Left renal cortex interstitium (tissue), 4 donors: ENCODE data around the gene FCHSD2. TPM values are rescaled to one million over a fixed set of nuclear protein-coding genes. Genes with fewer than 3 reads are reported as not detected.
"Not testable (repeated sequence)": the region's sequence is repeated elsewhere in the genome, so short reads cannot be mapped to it uniquely, and the experiment has no call there.

Experiments
- DNase-seq, 4 donors: peaks; one replicate each; pipeline ENCODE4 v3.0.0-alpha.2; 2013; ENCODE audit warnings: low read depth in 4 of 4, low spot score in 2 of 4, missing footprints in 1 of 4
- polyA plus RNA-seq, 4 donors: library from polyadenylated mRNA; unstranded; fragments of 120-200 nt; gene quantifications; one replicate each; pipeline ENCODE4 v1.2.1, GENCODE V29; 2013; ENCODE audit not compliant: insufficient read length in 4 of 4

The FCHSD2 gene
- polyA plus RNA-seq, 4 donors: 36.1 to 43.2 (median 37.8) TPM

DNA sequence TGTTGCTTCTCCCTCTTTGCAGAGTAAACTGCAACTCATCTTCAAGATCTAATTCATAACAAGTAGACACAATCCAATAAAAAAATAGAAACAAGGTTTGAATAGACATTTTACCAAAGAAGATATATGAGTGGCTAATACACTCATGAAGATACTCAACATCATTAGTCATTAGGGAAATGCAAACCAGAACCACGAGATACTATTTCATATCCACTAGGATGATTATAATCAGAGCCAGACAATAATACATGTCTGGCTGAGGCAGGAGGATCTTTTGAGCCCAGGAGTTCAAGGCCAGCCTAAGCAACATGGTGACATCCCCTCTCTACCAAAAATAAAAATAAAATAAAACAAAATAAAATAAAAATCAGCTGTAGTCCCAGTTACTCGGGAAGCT, 242.9 kb downstream of the FCHSD2 start:
- no peak for DNase-seq

DNA sequence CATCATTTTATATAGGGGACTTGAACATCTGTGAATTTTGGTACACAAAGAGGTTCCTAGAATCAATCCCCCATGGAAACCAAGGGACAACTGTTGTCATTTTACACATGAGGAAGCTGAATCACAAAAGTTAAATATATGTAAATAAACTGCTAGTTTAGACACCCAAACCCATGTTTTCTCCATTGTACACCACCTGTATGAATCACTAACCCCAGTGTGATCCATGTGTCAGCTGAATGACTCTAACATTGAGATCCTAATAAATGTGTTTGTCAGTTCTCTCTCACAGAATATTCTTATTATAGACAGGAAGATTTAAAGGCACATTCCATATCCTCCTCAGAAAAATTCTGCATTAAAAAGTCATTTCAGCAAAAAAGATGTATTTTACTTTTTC, 244.6 kb downstream of the FCHSD2 start:
- no peak for DNase-seq

DNA sequence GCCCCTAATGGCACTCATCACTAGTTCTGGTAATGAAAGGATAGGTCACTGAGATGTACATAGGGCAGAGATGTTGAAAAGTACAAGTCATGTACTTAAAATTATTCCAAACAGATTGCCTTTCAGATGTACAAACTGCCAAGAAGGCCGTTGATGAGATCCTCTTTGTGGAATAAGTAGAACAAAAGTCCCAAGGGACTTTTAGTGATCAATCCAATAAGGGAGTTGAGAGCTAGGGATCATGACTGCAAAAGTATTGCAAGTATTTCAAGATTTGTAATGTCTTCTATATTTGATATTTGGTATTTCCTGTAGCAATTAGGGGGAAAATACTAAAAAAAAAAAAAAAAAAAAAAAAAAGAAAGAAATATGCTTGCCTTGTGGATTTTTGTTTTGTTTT, 245.7 kb downstream of the FCHSD2 start:
- no peak for DNase-seq

DNA sequence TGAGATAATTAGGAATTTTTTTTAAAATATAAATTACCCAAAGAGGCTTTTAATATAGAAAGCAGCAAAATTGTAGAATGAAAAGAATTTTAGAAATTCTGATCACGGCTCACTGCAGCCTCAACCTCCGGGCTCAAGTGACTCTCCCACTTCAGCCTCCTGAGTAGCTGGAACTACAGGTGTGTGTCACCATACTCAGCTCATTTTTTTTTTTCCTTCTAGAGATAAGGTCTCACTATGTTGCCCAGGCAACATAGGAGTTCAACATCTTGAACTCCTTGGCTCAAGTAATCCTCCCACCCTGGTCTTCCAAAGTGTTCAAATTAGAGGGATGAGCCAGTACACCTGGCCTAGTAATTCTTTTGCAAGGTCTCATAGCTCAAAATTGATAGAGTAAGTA, 251.2 kb downstream of the FCHSD2 start:
- DNase-seq: no peak

- no peak for DNase-seq
Observed at GRCh38 chr11:72886619-72887018, 255.5 kb downstream of the FCHSD2 start.

DNA sequence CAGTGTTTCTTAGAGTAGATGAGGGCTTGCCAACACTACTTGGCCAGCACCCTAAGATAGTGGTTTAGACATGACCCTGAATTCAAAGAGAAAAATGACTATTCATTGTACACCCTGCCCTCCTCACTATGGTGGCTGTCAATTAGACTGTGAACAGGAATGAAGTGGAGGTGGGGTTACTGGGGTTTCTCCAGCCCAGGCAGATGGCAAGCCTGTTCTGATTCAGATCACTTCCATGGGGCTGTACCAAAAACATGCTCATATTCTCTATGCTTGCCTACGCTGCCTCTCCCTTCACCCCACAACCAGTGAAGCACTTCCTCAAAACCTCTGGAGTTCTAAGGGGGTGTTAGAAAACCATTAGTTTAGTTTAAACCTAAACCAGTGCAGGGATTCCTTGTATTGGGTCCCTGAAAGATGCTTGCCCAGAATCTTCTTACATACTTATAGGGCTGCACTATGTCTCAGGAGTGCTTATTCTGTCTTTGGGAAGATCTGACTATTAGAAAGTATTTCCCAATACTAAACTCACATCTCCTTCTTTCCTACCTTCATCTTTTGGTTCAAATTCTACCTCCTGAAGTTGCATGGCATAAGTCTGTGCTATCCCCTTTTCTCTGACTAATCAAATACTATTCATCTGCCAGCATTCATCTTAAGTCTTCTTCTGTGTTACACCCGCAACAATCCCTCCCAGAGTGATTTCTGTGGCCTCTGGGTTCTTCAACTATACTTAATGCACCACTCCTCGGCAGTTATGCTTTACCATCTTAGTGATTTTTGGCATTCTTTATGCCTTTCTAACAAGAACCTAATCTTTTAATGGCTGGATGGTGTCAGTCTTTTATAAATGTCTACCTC, 256.1 kb downstream of the FCHSD2 start:
- no peak for DNase-seq

GRCh38 chr11:72876147-72876546, 266.0 kb downstream of the FCHSD2 start:
- no peak for DNase-seq

GRCh38 chr11:72875736-72876135, 266.4 kb downstream of the FCHSD2 start:
- no peak for DNase-seq

GRCh38 chr11:72872012-72872411, 270.1 kb downstream of the FCHSD2 start:
- no peak for DNase-seq

DNA sequence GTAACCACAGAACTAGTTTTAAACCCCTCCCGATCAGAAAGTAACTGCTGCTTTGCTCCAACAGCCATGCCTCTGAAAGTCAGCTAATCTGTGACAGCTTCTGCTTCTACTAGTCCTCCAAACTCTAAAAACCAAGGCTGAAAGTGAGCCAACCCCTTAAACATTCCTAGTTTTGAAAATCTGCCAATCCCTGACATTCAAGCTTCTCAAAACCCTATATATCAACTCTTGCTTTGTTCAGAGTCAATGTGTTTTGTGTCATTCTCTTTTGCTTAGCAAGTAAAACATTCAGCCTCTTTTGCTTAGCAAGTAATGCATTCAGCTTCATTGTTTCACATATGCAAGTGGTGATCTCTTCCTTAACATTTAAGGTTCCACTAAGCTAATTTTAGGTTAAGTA, 271.0 kb downstream of the FCHSD2 start:
- no peak for DNase-seq

GRCh38 chr11:72869831-72870230, 272.3 kb downstream of the FCHSD2 start:
- DNase-seq: no peak

GRCh38 chr11:72867970-72868369, 274.1 kb downstream of the FCHSD2 start:
- DNase-seq: no peak

DNA sequence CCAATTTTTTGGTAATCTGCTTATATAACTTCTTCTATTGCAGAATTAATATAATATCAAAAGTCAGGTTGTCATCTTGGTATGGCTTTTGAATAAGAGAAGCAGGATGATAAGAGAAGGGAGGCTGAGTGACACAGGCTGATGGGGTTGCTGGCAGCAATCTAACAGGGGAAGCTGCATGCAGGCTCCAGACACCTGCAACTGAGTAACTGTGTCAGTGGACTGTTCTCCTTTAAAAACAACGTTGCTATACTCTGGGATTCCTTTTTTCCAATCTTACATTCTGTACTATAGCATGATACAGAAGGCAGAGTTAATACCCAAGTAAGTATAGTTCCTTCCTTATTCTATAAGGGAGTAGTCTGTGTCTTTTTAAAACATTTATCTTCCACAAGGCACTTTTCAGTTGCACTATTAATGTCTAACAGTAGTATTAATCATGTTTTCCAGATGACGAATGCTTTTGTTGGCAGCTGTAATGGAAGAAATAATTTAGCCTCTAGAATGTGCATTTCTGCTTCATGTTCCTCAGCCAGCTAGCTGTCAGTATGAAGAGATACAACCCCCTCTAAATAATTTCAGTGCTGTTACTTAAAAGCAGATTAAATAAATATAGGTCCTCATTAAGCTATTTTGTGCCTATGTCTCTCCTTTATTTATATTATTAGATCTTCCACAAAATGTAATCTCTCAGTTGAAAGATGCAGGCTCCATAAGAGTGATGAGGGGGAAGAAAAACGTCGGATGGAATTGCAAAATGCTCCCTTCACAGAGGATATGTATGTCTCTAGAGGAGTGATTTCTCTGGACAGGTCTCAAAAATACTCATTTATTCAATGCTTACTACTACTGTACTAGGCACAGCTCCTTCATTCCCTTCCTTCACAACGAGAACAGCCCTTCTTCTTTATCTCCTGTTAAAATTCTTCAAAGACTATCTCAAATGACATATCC, 277.1 kb downstream of the FCHSD2 start:
- DNase-seq: no peak

- no peak for DNase-seq
Observed at GRCh38 chr11:72863916-72864315, 278.2 kb downstream of the FCHSD2 start.

GRCh38 chr11:72863091-72863490, 279.0 kb downstream of the FCHSD2 start:
- DNase-seq: no peak

DNA sequence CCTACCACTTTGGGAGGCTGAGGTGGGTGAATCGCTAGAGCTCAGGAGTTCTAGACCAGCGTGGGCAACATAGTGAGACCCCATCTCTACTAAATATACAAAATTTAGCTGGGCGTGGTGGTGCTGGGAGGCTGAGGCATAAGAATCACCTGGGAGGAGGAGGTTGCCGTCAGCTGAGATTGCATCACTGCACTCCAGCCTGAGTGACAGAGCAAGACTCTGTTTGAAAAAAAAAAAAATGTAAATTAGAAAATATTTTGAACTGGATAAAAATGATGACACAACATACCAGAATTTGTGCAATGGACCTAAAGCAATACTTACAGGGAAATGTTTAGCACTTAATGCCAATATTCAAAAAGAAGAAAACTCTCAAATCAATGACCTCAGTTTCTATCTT, 281.5 kb downstream of the FCHSD2 start:
- DNase-seq: no peak

DNA sequence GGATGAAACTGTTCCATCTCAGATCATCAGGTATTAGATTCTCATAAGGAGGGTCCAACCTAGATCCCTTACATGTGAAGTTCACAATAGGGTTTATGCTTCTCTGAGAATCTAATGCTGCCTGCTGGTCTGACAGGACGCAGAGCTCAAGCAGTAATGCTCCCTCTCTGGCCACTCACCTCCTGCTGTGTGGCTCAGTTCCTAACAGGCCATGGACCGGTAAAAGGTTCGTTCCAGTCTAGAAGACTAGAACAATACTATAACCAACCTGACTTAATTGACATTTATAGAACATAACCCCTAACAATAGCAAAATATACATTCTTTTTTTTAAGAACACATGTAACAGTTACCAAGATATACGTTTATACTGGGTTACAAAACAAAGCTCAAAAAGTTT, 282.1 kb downstream of the FCHSD2 start:
- DNase-seq: no peak

DNA sequence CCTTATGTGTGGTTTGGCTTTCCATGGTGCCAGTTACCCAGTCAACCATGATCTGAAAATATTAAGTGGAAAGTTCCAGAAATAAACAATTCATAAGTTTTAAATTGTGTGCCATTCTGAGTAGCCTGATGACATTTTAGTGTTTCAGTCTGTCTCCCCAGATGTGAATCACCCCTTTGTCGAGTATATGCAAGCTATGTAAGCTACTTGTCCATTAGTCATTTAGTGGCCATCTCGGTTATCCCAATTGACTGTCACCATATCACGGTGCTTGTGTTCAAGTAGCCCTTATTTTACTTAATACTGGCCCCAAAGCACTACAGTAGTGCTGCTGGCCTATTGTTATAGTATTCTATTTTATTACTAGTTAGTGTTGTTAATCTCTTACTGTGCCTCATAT, 283.0 kb downstream of the FCHSD2 start:
- no peak for DNase-seq

DNA sequence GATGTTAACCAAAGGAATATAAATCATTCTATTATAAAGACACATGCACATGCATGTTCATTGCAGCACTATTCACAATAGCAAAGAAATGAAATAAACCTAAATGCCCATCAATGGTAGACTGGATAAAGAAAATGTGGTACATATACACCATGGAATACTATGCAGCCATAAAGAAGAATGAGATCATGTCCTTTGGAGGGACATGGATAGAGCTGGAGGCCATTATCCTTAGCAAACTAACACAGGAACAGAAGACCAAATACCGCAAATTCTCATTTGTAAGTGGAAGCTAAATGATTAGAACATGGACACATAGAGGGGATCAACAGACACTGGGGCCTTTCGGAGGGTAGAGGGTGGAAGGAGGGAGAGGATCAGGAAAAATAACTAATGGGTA, 283.9 kb downstream of the FCHSD2 start:
- not testable (repeated sequence) for DNase-seq

DNA sequence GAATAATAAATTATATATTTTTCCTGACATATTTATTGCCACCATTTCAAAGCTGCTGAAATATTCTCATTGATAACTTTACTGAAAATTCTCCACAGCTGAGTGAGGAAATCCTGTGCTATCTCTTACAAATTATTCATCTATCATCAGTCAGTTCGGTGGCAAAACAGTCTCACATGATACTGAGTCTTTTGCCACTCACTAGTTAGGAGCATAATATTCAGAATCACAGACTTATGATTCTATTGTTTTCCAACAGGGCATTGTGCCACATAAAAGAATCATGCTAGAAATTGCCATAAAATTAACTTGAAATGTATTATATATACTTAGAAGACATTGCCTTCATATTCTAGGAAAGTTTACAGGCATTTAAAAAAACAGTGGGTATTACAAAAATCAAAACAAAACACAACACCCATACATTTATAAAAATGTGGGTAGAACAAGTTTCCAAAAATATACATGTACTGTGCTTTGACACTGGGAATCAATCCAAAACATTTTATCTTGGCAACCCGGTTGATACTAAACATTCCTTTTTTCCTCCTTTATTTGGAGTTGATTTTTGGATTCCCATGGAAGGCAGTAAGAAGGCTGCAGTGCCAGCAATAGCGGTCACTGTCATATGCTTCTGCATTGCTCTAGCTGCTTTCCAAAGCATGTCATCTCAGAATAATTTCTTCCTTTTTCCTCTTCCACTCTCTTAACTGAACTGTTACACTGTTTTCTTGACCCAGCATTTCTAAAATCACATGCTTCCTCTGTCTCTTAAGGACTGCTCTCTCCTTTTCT, 285.4 kb downstream of the FCHSD2 start:
- no peak for DNase-seq

DNA sequence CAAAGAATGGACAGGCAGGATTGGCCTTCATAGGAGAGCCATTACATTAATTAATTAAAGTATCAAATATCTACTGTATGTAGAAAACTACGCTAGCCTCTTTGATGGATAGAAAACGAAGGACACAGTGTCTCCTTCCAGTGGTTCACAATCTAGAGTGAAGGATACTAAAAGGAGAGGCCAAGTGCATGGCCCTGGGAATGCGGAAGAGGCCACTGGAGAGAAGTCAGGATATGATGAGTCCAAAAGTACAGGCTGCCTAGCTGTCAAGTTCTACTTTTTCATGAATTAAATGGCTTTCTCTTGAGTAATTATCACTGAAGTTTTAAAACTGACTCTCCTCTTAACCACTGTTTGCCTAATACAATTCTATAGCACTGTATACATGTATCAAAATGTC, 286.1 kb downstream of the FCHSD2 start:
- no peak for DNase-seq
